HTERT RPE-1 (cell line): Measurements from ENCODE around the gene ZNF492.
"Not testable (repeated sequence)": the region's sequence is repeated elsewhere in the genome, so short reads cannot be mapped to it uniquely, and the experiment has no call there.

Source experiments
- in situ Hi-C: fragments of 300-500 bp; cut with MboI; formaldehyde crosslinking; loops from 4 replicates; pipeline ENCODE4 v1.14.3; 2020; ENCODE audit warnings: low sequenced_read_pairs

ZNF492 gene

DNA sequence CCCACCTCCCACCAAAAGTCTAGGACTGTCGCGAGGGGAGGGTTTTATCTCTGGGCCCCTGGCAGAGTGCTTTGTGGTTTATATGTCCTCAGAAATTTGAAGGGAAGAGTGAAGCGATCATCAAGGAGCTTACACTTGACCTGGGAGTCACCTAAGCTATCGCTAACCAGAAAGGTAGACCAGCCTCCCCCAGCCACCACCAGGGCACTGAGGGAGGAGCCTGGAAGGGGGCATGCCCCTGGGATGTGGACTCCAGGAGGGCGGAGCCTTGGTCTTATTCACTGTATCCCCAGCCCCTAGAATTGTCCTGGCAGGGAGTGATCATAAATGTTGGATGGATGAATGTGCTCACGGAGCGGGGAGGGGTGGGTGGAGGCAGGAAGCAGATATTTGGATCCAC is 16.9 kb upstream of the ZNF492 start:
- in situ Hi-C loops = not testable (repeated sequence)

DNA sequence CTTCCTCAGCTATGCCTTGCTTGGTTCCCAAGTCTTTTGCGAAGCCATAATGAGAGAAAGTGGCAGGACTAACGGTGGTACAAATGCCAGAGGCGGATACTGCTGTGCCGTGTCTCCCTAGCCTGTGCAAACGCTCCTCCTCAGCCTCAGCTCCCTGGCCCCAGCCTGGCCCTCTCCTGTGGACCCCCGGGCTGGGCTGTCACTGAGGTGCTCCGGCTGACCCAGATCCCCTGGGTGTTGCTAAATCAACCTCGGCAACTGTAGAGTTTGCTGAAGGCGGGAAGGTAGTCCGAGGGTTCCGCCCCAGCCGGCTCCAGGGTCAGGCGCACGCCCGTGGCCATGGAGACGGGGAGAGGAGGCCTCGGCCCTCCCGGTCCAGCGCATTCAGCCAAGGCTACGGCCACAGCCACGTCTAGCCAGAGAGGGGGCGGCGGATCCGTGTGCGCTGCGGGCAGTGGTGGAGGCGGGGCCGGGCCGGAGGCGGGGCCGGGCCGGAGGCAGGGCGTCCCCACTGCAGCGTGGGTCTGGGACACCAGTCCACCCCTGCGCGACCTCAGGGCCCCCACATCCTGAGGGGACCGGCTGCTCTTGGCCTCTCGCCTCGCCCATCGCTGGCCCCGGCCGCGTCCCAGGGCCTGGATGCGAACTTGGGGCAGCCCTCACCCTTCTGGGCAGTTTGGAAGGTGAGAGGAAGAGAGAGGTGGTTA is 16.4 kb upstream of the ZNF492 start:
- in situ Hi-C loops = no loop called here

DNA sequence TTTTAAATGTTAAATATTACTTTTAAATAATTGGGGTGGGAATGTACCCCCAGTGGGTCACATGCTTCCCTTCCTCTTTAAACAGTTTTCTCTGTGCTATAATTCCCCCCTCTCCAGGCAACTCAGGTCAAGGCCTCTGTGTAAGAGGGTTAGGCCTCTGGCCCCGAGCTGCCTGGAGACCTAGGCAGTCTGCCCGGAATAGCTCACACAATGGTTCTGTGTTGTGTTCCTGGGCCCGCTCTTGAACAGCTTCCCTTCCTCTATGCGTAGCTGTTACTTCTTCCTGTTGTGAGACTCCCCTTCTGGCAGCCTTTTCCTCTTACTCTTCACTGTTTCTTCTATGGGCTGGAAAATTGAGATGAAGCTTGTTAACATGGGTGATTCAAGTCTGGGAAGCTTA is 14.8 kb upstream of the ZNF492 start:
- in situ Hi-C loops = no loop called here

DNA sequence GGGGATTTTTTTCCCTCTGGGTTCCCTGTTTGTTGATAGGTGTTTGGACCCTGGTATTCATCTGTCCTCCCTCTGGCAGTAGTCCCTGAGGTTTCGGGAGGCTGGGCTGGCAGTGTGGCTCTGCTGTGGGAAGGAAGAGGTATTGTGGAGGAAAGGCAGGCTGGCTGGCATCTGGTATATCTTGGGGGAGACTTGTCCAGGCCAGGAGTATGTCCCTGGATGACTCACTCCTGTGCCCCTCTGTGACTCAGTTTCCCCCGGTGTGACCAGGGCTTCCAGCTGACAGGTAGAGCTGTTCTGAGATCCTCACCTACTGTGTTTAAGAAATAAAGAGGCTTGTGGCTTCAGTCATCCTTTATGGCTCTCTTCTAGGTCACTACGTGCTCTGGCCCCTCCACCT is 14.2 kb upstream of the ZNF492 start:
- in situ Hi-C loops = no loop called here

DNA sequence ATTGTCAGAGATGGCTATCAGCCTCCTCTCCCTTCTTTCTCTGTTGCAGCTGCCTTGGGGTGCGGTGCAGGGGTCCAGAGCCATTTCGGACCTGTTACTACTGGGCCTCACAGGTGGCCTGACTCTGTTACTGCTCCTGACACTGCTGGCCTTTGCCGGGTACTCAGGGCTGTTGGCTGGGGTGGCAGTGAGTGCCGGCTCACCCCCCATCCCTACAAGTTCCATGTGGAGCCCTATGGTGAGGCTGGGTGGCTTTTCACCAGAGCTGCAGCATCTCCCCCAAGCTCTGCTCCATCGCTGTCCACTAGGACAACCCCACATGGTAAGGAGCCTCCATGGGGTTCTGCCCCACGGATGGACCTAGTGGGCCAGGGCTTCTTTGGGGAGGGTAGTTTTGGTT is 13.7 kb upstream of the ZNF492 start:
- in situ Hi-C loops = no loop called here

DNA sequence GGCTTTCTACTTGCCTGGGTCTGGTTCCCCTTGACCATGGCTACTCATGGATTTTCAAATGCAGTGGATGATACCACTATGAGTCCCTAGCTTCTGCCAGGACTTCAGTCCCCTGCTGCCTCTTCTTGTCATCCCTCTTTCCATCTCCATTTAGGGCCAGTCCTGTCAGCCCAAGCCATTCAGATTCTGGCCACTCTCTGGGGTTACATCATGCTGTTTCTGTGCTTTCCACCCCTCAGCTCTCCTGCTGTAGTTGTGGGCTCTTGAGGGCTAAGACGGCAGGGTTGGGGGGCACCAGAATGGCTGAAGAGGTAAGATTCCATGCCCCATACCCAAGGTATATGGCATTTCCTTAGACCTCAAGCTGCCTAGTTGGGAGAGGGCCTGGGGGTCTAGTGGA is 13.2 kb upstream of the ZNF492 start:
- in situ Hi-C loops = no loop called here

DNA sequence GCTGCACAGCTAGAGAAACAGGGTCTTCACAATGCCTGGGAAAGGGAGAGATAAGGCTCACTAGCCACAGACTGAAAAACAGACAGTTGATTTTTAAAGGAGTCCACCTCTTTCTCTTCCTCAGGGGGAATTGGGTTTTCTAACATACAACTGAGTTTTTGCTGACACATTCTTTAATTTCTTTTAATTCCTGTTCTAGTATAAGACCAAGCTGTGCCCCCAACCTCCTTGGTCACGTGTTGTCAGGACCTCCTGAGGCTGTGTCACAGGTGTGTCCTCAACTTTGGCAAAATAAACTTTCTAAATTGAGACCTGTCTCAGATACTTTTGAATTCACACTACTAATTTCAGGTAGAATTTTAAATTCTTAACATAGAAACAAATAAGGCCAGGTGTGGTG is 12.1 kb upstream of the ZNF492 start:
- in situ Hi-C loops = no loop called here

DNA sequence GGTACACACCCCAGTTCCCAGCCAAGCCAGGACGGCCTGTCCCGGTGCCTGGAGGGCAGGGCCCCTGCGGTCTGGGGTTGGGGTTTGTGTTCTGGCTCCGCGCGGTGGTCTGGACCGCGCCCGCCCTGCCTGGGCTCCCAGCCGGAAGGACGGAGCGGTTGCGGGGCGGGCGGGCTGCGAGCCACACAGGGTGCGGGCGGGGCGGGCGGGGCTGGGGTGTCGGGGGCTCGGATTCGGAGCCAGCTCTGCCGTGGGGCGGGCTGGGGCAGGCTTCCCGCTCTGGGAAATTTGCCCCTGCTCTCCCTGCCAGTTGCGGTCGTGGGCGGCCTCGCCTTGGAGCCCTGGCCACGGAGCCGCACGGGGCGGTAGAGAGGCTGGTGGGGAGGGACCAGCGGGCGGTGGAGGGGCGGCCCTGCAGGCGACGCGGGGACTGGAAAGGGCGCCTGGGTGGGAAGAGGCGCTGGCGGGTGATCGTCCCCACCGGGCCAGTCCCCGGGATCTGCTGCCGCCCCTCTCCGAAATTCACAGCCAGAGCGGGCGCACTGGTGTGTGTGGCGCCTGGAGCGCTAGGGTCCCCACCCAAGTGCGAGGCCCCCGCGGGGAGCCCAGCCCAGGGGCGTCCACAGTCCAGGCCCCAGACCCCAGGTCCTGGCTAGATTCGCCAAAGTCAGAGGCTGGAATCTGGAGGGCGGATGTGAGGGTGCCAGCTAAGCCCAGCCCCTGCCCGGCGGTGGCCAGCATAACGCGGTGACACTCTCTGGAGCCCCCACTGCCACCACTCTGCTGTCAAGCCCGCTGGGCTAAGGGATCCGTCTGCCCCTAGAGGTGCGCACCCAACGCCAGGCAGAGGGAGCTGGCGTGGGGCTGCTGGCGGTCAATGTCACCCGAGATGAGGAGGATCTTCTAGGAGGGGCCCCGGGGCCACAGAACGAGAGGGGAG is 11.0 kb upstream of the ZNF492 start:
- in situ Hi-C loops = no loop called here

DNA sequence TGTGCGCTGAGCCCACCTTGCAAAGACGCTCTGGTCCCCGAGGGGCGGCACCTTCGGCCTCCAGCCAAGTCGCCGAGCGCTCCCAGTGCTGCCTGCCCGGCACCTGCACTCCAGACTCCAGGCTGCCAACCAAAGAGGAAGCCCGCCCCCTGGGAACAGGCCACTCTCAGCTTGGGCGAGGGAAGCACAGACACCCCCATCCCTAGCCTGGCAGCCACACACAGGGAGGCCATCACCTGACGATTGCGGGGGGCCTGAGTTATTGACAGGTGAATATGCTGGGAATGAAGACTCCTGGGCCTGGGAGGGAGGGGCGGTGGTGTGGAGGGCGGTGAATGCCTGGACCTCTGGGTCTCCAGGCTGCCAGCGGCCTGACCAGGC is 10.3 kb upstream of the ZNF492 start:
- in situ Hi-C loops = no loop called here

DNA sequence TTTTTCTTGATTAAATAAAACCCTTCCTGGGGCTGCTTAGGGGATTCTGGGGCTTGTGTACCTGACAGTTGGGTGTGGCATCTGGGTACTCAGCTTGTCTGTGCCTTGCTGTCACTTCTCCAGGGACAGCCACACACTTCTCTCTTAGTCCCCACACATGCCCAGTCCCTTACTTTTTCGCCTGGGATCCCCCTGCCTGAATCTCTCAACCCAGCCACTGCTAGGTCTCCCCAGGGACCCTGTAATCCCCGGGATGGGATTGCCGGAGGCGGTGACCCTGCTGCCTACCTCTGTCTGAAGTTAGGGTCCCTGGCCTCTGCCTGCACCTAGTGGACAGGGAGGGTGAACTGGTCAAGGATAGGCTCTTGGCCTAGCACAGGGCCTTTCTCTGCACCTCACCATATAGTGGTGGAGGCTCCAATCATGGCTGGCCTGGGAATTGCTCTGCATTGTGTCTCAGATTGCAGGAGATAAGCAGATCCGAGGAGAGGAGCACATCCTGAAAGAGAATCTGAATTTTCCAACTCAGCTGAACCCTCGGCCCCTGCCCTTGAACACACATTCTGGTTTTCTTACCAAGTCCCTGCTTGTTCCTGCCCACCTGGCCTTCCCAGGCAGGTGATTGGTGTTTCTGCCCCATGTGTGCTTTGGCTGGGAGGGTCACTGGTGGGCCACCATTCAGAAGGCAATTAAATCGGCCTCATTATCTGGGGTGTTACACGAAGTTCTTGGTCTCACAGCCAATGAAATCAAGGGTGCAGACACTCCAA is 8.7 kb upstream of the ZNF492 start:
- in situ Hi-C loops = no loop called here

DNA sequence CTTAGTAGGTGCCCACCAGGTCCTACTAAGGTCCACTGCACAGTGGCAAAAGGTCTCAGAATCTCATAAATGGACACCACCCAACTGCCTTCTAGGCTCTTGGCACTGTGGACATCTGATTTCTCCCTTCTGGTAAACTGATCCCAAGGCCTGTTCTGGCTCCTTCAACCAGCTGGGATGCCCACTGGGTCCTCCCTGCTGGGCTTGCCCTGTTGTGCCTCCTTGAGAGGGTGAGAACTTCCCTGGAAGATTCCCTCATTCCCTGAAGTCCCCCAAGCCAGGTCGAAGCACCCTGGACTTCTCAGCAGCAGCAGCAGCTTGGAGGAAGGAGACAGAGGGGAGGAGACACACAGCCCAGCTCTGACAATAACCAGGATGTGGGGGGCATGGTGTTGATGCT is 6.6 kb upstream of the ZNF492 start:
- in situ Hi-C loops = no loop called here

DNA sequence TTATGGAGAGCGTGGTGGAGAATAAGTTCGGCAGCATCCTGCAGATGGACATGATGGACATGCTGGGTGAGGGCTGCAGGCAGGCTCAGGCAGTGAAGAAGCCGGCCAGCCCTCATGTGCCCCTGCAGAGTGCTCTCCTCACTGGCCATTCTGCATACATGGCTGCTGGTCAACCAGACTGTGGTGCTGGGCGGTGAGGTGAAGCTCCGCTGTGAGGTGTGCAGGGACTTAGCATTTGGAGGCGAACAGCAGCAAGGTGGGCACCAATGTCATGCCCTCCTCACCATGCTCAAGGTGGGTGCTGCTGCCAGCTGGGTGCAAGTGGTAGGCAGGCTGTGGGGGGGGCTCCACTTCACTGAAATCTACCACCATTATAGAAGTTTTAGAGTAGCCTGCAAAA is 5.7 kb upstream of the ZNF492 start:
- in situ Hi-C loops = no loop called here

DNA sequence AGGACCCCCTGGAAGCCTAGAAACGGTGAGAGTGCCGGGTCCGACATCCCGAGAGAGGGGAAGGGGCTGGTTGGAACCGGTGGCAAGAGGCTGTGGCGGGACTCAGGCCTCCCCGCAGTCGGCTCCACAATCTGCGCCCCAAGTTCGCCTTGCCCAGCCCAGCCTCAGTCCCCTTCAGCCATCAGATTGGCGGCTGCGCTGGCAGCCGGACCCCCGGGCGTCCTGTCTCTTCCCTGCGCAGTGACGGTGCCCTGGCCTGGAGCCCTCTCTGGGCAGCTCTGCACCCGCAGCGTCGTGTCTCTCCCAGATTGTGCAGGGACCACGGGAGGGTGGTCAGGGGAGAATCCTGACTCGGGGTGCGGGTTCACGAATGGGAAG is 315 bp downstream of the ZNF492 start:
- in situ Hi-C loops = no loop called here

DNA sequence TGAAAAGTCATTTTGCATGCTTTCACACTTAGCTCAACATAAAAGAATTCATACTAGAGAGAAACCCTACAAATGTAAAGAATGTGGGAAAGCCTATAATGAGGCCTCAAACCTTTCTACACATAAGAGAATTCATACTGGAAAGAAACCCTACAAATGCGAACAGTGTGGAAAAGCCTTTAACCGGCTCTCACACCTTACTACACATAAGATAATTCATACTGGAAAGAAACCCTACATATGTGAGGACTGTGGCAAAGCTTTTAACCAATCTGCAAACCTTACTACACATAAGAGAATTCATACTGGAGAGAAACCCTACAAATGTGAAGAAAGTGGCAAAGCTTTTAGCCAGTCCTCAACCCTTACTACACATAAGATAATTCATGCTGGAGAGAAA is 51.4 kb downstream of the ZNF492 start:
- in situ Hi-C loops = not testable (repeated sequence)

DNA sequence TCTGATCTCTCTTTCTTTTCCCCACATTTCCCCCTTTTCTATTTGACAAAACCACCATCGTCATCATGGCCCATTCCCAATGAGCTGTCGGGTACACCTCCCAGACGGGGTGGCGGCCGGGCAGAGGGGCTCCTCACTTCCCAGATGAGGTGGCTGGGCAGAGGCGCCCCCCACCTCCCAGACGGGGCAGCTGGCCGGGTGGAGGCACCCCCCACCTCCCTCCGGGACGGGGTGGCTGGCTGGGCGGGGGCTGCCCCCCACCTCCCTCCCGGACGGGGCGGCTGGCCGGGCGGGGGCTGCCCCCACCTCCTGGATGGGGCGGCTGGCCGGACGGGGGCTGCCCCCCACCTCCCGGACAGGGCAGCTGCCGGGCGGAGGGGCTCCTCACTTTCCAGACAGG is 68.5 kb downstream of the ZNF492 start:
- in situ Hi-C loops = not testable (repeated sequence)

DNA sequence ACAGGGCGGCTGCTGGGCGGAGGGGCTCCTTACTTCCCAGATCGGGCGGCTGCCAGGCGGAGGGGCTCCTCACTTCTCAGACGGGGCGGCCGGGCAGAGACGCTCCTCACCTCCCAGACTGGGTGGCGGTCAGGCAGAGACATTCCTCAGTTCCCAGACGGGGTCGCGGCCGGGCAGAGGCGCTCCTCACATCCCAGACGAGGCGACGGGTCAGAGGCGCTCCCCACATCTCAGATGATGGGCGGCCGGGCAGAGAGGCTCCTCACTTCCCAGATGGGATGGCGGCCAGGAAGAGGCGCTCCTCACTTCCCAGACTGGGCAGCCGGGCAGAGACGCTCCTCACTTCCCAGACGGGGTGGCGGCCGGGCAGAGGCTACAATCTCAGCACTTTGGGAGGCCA is 69.0 kb downstream of the ZNF492 start:
- in situ Hi-C loops = not testable (repeated sequence)

DNA sequence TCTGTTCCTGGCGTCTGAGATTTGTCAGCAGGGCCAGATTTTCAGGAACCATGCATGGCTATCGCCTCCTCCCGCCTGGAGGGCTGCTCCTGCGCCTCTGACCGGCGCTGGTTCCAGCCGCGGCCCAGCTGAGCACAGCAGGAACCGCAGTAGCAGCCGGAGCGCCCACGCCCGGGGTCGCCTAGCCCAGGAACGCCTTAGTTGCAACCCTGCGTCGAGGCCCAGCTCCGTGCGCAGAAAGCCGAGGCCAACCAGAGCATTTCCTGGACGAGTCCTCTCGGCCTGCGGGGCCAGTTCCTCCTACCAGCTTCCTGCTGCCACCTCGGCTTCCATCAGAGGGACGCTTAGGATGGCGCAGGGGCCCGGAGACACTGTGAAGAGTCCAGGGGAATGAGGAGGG is 74.9 kb downstream of the ZNF492 start:
- in situ Hi-C loops = no loop called here
